K562 (cell line): Measurements from ENCODE around the gene CGNL1. TPM values are rescaled to one million over a fixed set of nuclear protein-coding genes. Genes with fewer than 3 reads are reported as not detected.

Experiments used
- ATAC-seq: fragments of 200-7000 bp; cut with Tn5 transposase; 3 replicates; pipeline ENCODE4 v1.9.1; 2020; ENCODE audit warnings: moderate library complexity
- BruUV-seq: library from RNA; stranded (reverse); fragments of 400-500 nt; replicated peaks from 2 replicates; lab custom pipeline; 2021; lab: Mats Ljungman, UMichigan
- CTCF ChIA-PET: fragments of 300-600 bp; formaldehyde crosslinking; extraction: SDS; loops from one replicate; lab custom pipeline; 2021; ENCODE audit warnings: low intra/inter-chr PET ratio; lab: Yijun Ruan, JAX
- POLR2A ChIA-PET: fragments of 300-600, 350-650 bp; sonication (Branson Sonifier 250); formaldehyde crosslinking; extraction: SDS; loops from one replicate; lab custom pipeline; 2021; ENCODE audit warnings: antibody characterized with exemption, inconsistent platforms; lab: Yijun Ruan, JAX
- DNase-seq, 4 experiments: peaks; one replicate each; pipeline versions ENCODE4 v3.0.0 to v3.0.0-alpha.2; 2011 to 2018; ENCODE audit warnings: low spot score in 3 of 4, mixed read lengths in 3 of 4; ENCODE audit errors: extremely low read depth in 1 of 4
- FAIRE-seq: peaks from 2 replicates; lab custom pipeline; 2011; peaks lifted over from hg19 to GRCh38; lab: Jason Lieb, UNC
- H2AFZ ChIP-seq: 2 replicates; pipeline ENCODE4 v1.6.0; 2011; ENCODE audit warnings: low read depth, low read length, control low read depth, inconsistent platforms
- H3K27ac ChIP-seq: fragments of 200-600 bp; 3 replicates; pipeline ENCODE4 v1.8.0; 2011; ENCODE audit warnings: low read depth, mild to moderate bottlenecking, control low read depth, inconsistent platforms, low read length, moderate library complexity, mixed read lengths; ENCODE audit errors: extremely low read depth
- H3K27me3 ChIP-seq, 2 experiments: fragments of 300-600 bp in 1 of 2; 2 replicates in 1 of 2; 3 replicates in 1 of 2; pipeline versions ENCODE4 v1.6.0 to v1.8.0; 2011; ENCODE audit warnings: inconsistent platforms in 2 of 2, low read length in 2 of 2, mild to moderate bottlenecking in 1 of 2, mixed read lengths in 1 of 2, moderate library complexity in 1 of 2; ENCODE audit not compliant: control insufficient read depth in 2 of 2, insufficient read depth in 2 of 2
- H3K36me3 ChIP-seq: fragments of 300-600 bp; 3 replicates; pipeline ENCODE4 v1.8.0; 2011; ENCODE audit warnings: mild to moderate bottlenecking, low read length, inconsistent platforms; ENCODE audit not compliant: control insufficient read depth, insufficient read depth
- H3K4me1 ChIP-seq, 2 experiments: fragments of 200-600 bp in 1 of 2; replicated peaks in 1 of 2; 2 replicates in 1 of 2; 3 replicates in 1 of 2; pipeline versions ENCODE4 v1.5.1 to v1.8.0; 2011; ENCODE audit warnings: inconsistent platforms in 2 of 2, low read length in 2 of 2, mild to moderate bottlenecking in 1 of 2, mixed read lengths in 1 of 2, moderate library complexity in 1 of 2; ENCODE audit not compliant: control insufficient read depth in 2 of 2, insufficient read depth in 2 of 2
- H3K4me2 ChIP-seq: 2 replicates; pipeline ENCODE4 v1.6.1; 2011; ENCODE audit warnings: low read length, control low read depth, inconsistent platforms, mixed read lengths; ENCODE audit not compliant: insufficient read depth
- H3K4me3 ChIP-seq: fragments of 200-600 bp; sonication (generic), shearing (Covaris generic); 2 replicates; pipeline ENCODE4 v1.5.1; 2016; ENCODE audit warnings: control low read depth, inconsistent platforms
- H3K79me2 ChIP-seq: fragments of 200-600 bp; 3 replicates; pipeline ENCODE4 v1.8.0; 2011; ENCODE audit warnings: low read length, inconsistent platforms; ENCODE audit not compliant: control insufficient read depth, insufficient read depth
- H3K9ac ChIP-seq, 2 experiments: 2 replicates each; pipeline versions ENCODE4 v1.6.0 to v1.6.1; 2011; ENCODE audit warnings: low read depth in 2 of 2, low read length in 2 of 2, control low read depth in 1 of 2, inconsistent platforms in 1 of 2, mild to moderate bottlenecking in 1 of 2, mixed read lengths in 1 of 2; ENCODE audit not compliant: insufficient read depth in 1 of 2
- H3K9me1 ChIP-seq: one replicate; pipeline ENCODE4 v1.6.0; 2011; ENCODE audit warnings: inconsistent platforms, mild to moderate bottlenecking, low read length, moderate library complexity; ENCODE audit not compliant: control insufficient read depth, insufficient read depth
- H3K9me3 ChIP-seq: replicated peaks from 2 replicates; pipeline ENCODE4 v1.5.1; 2011; ENCODE audit warnings: low read depth, low read length, inconsistent platforms; ENCODE audit not compliant: control insufficient read depth, insufficient read depth
- H4K20me1 ChIP-seq: replicated peaks from 2 replicates; pipeline ENCODE4 v1.6.1; 2011; ENCODE audit warnings: low read length, inconsistent platforms, mixed read lengths; ENCODE audit not compliant: control insufficient read depth, insufficient read depth
- CBFB ChIP-seq: sonication (generic); formaldehyde crosslinking; IDR thresholded peaks from 2 replicates; pipeline ENCODE4 v1.4.0; 2020; ENCODE audit warnings: mild to moderate bottlenecking, missing genetic modification reagents
- FOSL1 ChIP-seq: fragments of 200-800 bp; sonication (Bioruptor generic); conservative IDR thresholded peaks from 2 replicates; pipeline ENCODE4 v1.6.1; 2016; ENCODE audit warnings: missing genetic modification characterization, missing compliant biosample characterization
- WGBS: fragments of 100-300 bp; shearing (Covaris generic); methylation state at CpG from one replicate; pipeline ENCODE4 v1.1.6; 2016; ENCODE audit warnings: low coverage, mixed read lengths; ENCODE audit not compliant: insufficient coverage; ENCODE audit errors: missing lambda C conversion rate; 5-methylcytosine and 5-hydroxymethylcytosine counted together
- in situ Hi-C: fragments of 300-500 bp; cut with MboI; formaldehyde crosslinking; loops from 4 replicates; pipeline ENCODE4 v1.15.0; 2018; ENCODE audit warnings: inconsistent platforms, mixed read lengths
- intact Hi-C: fragments of 100-400 bp; cut with micrococcal nuclease; formaldehyde crosslinking; loops from 2 replicates; pipeline ENCODE4 v1.14.2; 2022
- polyA plus RNA-seq, 8 experiments: library from polyadenylated mRNA; depleted of rRNA in 4 of 8; stranded (reverse) in 5 of 8; unstranded in 3 of 8; fragments of >200 nt; fragmentation: Nextera tagmentation in 2 of 8; fragmentation: Illumina TruSeq in 1 of 8; extraction: Ambion mirVana in 2 of 8; extraction: Trizol in 1 of 8; gene quantifications; 2 replicates each; pipeline versions ENCODE4 v1.2.1 to v1.2.3, GENCODE V29; 2011 to 2014; ENCODE audit warnings: inconsistent platforms in 1 of 8, missing spikeins in 1 of 8
- total RNA-seq, 7 experiments: library from RNA; depleted of rRNA in 6 of 7; stranded (reverse); fragments of >200 nt in 6 of 7; fragmentation: Illumina TruSeq in 2 of 7; extraction: Trizol in 2 of 7; gene quantifications; 2 replicates each; pipeline versions ENCODE4 v1.2.1 to v1.2.3, GENCODE V29; 2011 to 2021; ENCODE audit warnings: low replicate concordance in 1 of 7
- TF ChIP-seq, protein P1 (sequence below): fragments of 250-450 bp; sonication (Bioruptor Pico); IDR thresholded peaks from 2 replicates; pipeline ENCODE4 v1.4.0; 2020; ENCODE audit warnings: mild to moderate bottlenecking, moderate library complexity
- TF ChIP-seq, protein P2 (sequence below), 2 experiments: fragments of 450-650 bp in 1 of 2; sonication (generic) in 1 of 2; formaldehyde crosslinking in 1 of 2; IDR thresholded peaks in 1 of 2; conservative IDR thresholded peaks in 1 of 2; 2 replicates each; pipeline versions ENCODE4 v1.6.1 to v1.8.1; 2016 to 2023; ENCODE audit warnings: mild to moderate bottlenecking in 2 of 2, moderate library complexity in 2 of 2, inconsistent platforms in 1 of 2, missing genetic modification reagents in 1 of 2

CGNL1 gene
- total and polyA plus RNA-seq, 9 of the 15 experiments (the other 6 are each of a cell fraction or from before 2014, with no cell fraction given): 0.01 to 0.07 TPM; not detected in 7

DNA sequence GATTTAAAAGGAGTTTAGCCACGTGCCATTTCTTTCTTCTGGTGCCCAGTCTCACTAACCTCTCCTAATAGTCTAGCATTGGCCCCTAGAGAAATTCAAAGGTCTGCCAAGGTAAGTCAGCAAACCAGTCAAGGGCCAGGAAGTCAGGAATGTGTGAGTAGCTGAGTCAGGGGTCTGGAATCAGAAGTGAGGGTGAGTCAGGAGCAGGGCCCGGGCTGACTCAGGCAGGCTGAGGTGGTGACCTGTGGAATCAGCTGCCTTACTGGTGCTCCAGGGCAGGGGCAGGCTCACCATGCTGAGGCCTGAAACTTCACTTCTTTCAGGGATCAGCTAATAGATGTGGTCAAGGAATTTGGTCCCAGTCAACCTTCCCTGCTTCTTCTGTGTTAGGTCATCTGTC is 109.6 kb downstream of the CGNL1 start:
- no TSS peak for BruUV-seq
- Histone ChIP-seq H3K4me3 (no peak overlapping the region), H3K9ac (no peak overlapping the region), H3K4me1 (no peaks in the 10 kb centered on the region), H4K20me1 (no peaks in the 10 kb centered on the region), H2AFZ (no peak overlapping the region), H3K79me2 (no peaks in the 10 kb centered on the region), H3K27ac (no peak overlapping the region), H3K4me2 (no peak overlapping the region), H3K36me3 (no peaks in the 10 kb centered on the region), H3K27me3 (peaks cover 0 to 2% of the 10 kb centered on the region in 2 experiments; a peak in 1 of 5 replicates), H3K9me3 (no peaks in the 10 kb centered on the region), H3K9me1 (no peaks in the 10 kb centered on the region)
- intact Hi-C loops (no loop called here), in situ Hi-C loops (no loop called here)
- FAIRE-seq: no peak
- 0% methylated on average over 1 of the region's 2 CpGs for WGBS
- CTCF ChIA-PET: no interaction called here
- no peak for DNase-seq
- POLR2A ChIA-PET: interaction anchor here (1.0 kb wide), 1 partner anchor 15 kb away, joined by 3 read pairs; no protein-coding TSS in a partner anchor
- no peak for ATAC-seq
- TF ChIP-seq CBFB: no peak
- peak; percentile 85 for TF ChIP-seq FOSL1 (tag)
- TF ChIP-seq, protein P1, sequence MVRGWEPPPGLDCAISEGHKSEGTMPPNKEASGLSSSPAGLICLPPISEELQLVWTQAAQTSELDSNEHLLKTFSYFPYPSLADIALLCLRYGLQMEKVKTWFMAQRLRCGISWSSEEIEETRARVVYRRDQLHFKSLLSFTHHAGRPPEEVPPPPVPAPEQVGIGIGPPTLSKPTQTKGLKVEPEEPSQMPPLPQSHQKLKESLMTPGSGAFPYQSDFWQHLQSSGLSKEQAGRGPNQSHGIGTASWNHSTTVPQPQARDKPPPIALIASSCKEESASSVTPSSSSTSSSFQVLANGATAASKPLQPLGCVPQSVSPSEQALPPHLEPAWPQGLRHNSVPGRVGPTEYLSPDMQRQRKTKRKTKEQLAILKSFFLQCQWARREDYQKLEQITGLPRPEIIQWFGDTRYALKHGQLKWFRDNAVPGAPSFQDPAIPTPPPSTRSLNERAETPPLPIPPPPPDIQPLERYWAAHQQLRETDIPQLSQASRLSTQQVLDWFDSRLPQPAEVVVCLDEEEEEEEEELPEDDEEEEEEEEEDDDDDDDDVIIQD (CRISPR knock-in tag): no peak
- TF ChIP-seq, protein P2, sequence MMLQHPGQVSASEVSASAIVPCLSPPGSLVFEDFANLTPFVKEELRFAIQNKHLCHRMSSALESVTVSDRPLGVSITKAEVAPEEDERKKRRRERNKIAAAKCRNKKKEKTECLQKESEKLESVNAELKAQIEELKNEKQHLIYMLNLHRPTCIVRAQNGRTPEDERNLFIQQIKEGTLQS (IDR thresholded peaks at IDR 0.05): peak; percentile 45; the same call in 1 of the 2 replicates
- TF ChIP-seq, protein P2 (CRISPR knock-in tag; conservative IDR thresholded peaks at IDR 0.05): no peak
